ENCODE results near the gene TLCD4.

- TF ChIP-seq EZH2 (IDR thresholded peaks at IDR 0.05) (no peak), POLR2AphosphoS5 (IDR thresholded peaks at IDR 0.05; ENCODE audit: borderline replicate concordance, low read depth, low read length) (no peak)
These were observed 36.7 kb upstream of the TLCD4 start for GRCh38 chr1:95080446-95080845.

Measured in SK-N-MC (cell line).